K562 (cell line): ENCODE measurements around the gene HRAS. TPM values are rescaled to one million over a fixed set of nuclear protein-coding genes. Genes with fewer than 3 reads are reported as not detected.

Experiments used
- ARID4B ChIP-seq: sonication (generic); formaldehyde crosslinking; IDR thresholded peaks from 2 replicates; pipeline ENCODE4 v1.8.0; 2022; ENCODE audit warnings: mild to moderate bottlenecking, missing genetic modification reagents
- DPF2 ChIP-seq: fragments of 450-650 bp; IDR thresholded peaks from 2 replicates; pipeline ENCODE4 v1.6.1; 2016
- MCM3 ChIP-seq: fragments of 450-650 bp; IDR thresholded peaks from 2 replicates; pipeline ENCODE4 v1.6.1; 2016
- MED1 ChIP-seq: sonication (generic); formaldehyde crosslinking; IDR thresholded peaks from 2 replicates; pipeline ENCODE4 v1.8.1; 2023; ENCODE audit warnings: missing genetic modification reagents, borderline replicate concordance
- MEIS2 ChIP-seq: fragments of 450-650 bp; IDR thresholded peaks from 2 replicates; pipeline ENCODE4 v1.6.1; 2014; ENCODE audit warnings: mild to moderate bottlenecking; ENCODE audit not compliant: partially characterized antibody
- NFE2 ChIP-seq: IDR thresholded peaks from 2 replicates; pipeline ENCODE4 v1.6.1; 2014; ENCODE audit warnings: antibody characterized with exemption, low read depth
- PHB ChIP-seq: fragments of 250-450 bp; sonication (Bioruptor Pico); IDR thresholded peaks from 2 replicates; pipeline ENCODE4 v1.5.0; 2021
- PKNOX1 ChIP-seq: fragments of 450-650 bp; IDR thresholded peaks from 2 replicates; pipeline ENCODE4 v1.6.1; 2016
- SPI1 ChIP-seq: IDR thresholded peaks from 2 replicates; pipeline ENCODE4 v1.6.1; 2011; ENCODE audit warnings: low read depth, low read length, control low read depth, borderline replicate concordance
- TBP ChIP-seq: optimal IDR thresholded peaks from 2 replicates; pipeline ENCODE3; 2011; ENCODE audit warnings: low read depth, low read length, improper control_type of control experiment
- ZNF316 ChIP-seq: fragments of 450-650 bp; IDR thresholded peaks from 2 replicates; pipeline ENCODE4 v1.6.1; 2016
- polyA plus RNA-seq, 8 experiments: library from polyadenylated mRNA; depleted of rRNA in 4 of 8; stranded (reverse) in 5 of 8; unstranded in 3 of 8; fragments of >200 nt; fragmentation: Nextera tagmentation in 2 of 8; fragmentation: Illumina TruSeq in 1 of 8; extraction: Ambion mirVana in 2 of 8; extraction: Trizol in 1 of 8; gene quantifications; 2 replicates each; pipeline versions ENCODE4 v1.2.1 to v1.2.3, GENCODE V29; 2011 to 2014; ENCODE audit warnings: inconsistent platforms in 1 of 8, missing spikeins in 1 of 8
- total RNA-seq, 7 experiments: library from RNA; depleted of rRNA in 6 of 7; stranded (reverse); fragments of >200 nt in 6 of 7; fragmentation: Illumina TruSeq in 2 of 7; extraction: Trizol in 2 of 7; gene quantifications; 2 replicates each; pipeline versions ENCODE4 v1.2.1 to v1.2.3, GENCODE V29; 2011 to 2021; ENCODE audit warnings: low replicate concordance in 1 of 7

HRAS gene
- total and polyA plus RNA-seq, 9 of the 15 experiments (the other 6 are each of a cell fraction or from before 2014, with no cell fraction given) = 2.8 to 73.5 (median 29.6) TPM

DNA sequence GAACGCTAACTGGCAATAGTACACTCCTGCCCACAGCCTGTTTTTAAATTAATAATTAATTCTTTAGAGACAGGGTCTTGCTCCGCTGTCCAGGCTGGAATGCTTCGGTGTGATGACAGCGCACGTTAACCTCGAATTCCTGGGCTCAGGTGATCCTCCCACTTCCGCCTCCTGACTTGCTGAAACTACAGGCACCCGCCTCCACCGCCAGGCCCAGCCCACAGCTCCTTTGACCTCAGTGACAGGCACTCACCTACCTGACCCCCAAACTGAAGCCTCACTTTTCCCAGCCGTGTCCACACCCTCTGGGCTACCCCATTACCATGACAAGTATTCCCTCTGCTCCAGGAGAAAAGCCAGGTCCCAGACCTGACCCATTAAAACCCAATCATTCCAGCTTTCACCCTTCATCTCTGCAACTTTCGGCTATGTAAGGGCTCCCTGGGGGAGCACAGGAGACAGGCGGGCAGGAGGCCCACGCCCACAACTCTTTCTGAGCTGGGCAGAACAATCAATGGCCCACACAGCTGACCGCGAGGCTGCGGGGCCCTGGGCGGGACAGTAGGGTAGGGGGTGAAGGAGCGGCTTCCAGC is 24.4 kb upstream of the HRAS start (continued):
- peak; percentile 17; the same call in 1 of the 2 replicates for TF ChIP-seq ARID4B (CRISPR knock-in tag)
- peak; percentile 22 for TF ChIP-seq TBP
- TF ChIP-seq PHB (CRISPR knock-in tag) = no peak
- TF ChIP-seq MED1 (CRISPR knock-in tag) = no peak
- 0 out of 2 replicates have a peak, but pooled peaks have one; percentile 11 for TF ChIP-seq DPF2
- TF ChIP-seq ZNF316 = no peak
- no peak for TF ChIP-seq MCM3
- TF ChIP-seq NFE2 = peak; percentile 18; the same call in 1 of the 2 replicates
- TF ChIP-seq PKNOX1 = peak; percentile 72
- TF ChIP-seq MEIS2 = peak; percentile 30
- TF ChIP-seq SPI1 = peak; percentile 51; the same call in 1 of the 2 replicates
